Heart right ventricle (tissue), 16 donors: ENCODE results near the gene KCNMA1. TPM values are rescaled to one million over a fixed set of nuclear protein-coding genes. Genes with fewer than 3 reads are reported as not detected.

Source experiments
- ATAC-seq, 8 donors: fragments of 200-7000 bp; cut with Tn5 transposase; one replicate each; pipeline ENCODE4 v1.9.1; 2020; ENCODE audit warnings: mild to moderate bottlenecking in 8 of 8, moderate library complexity in 8 of 8, moderate number of reproducible peaks in 1 of 8
- DNase-seq, 2 donors: peaks; one replicate each; pipeline ENCODE4 v3.0.0-alpha.2; 2020
- H3K27ac ChIP-seq, 10 donors: fragments of 200-600 bp; sonication (generic) in 2 of 10; one replicate each; pipeline versions ENCODE4 v1.5.0 to v1.8.0; 2020 to 2022; ENCODE audit warnings: mild to moderate bottlenecking in 3 of 10
- H3K27me3 ChIP-seq, 7 donors: fragments of 200-600 bp; one replicate each; pipeline ENCODE4 v1.8.0; 2021 to 2022; ENCODE audit warnings: mild to moderate bottlenecking in 2 of 7
- H3K36me3 ChIP-seq, 9 donors: fragments of 200-600 bp; sonication (generic) in 1 of 9; one replicate each; pipeline versions ENCODE4 v1.5.0 to v1.8.0; 2020 to 2022; ENCODE audit warnings: mild to moderate bottlenecking in 2 of 9
- H3K4me1 ChIP-seq, 9 donors: fragments of 200-600 bp; sonication (generic) in 1 of 9; one replicate each; pipeline versions ENCODE4 v1.5.0 to v1.8.0; 2020 to 2022; ENCODE audit warnings: mild to moderate bottlenecking in 4 of 9
- H3K4me3 ChIP-seq, 10 donors: fragments of 200-600 bp; sonication (generic) in 2 of 10; one replicate each; pipeline versions ENCODE4 v1.5.0 to v1.8.0; 2020 to 2022; ENCODE audit warnings: mild to moderate bottlenecking in 7 of 10, moderate library complexity in 2 of 10
- H3K9me3 ChIP-seq, 11 donors: fragments of 200-600 bp in 10 of 11; sonication (generic) in 2 of 11; one replicate each; pipeline versions ENCODE4 v1.5.0 to v1.8.0; 2013 to 2022; ENCODE audit warnings: mild to moderate bottlenecking in 2 of 11, control low read depth in 1 of 11, moderate library complexity in 1 of 11
- WGBS, 2 donors: extraction: QIAGEN DNeasy Blood & Tissue Kit; methylation state at CpG; one replicate each; pipeline ENCODE4 v1.1.7; 2013; ENCODE audit warnings: inconsistent platforms in 1 of 2; 5-methylcytosine and 5-hydroxymethylcytosine counted together
- intact Hi-C, 10 donors: fragments of 100-400 bp; cut with DNase I; formaldehyde crosslinking; loops; one replicate each; pipeline versions ENCODE4 v1.11.1 to v1.14.2; 2022
- polyA plus RNA-seq, 2 donors: library from polyadenylated mRNA; stranded (reverse); fragments of 200-250 nt; gene quantifications; one replicate each; pipeline ENCODE4 v1.2.3, GENCODE V29; 2013
- total RNA-seq, 10 donors: library from RNA; stranded (reverse); fragmentation: NEBNext Ultra II Directional in 3 of 10; extraction: Animal tissue kit (Norgen Biotek cat#: 25700) in 3 of 10; gene quantifications; one replicate each; pipeline versions ENCODE4 v1.2.1 to v1.2.4, GENCODE V29; 2021 to 2023
- TF ChIP-seq, protein P1 (sequence below), 9 donors: fragments of 200-600 bp; sonication (generic) in 2 of 9; IDR thresholded peaks; one replicate each; pipeline versions ENCODE4 v1.5.0 to v1.8.0; 2021 to 2022; ENCODE audit warnings: antibody characterized with exemption in 9 of 9, mild to moderate bottlenecking in 5 of 9, moderate library complexity in 1 of 9
- donor health status: Arrhythmogenic right ventricular cardiomyopathy.
- donor health status: ischemic (EF 13 %, LVEDD 7.1; RV severe dilation, severe dysfunction).
- donor health status: healthy with polysubstance abuse.
- donor health status: DM: no; HTN: yes; CAD: no.
- donor health status: DM: no; HTN: no; CAD: no.
- donor health status: ischemic (EF 25% LVEDD 6.9; RV normal size, moderate dysfunction).
- donor health status: ischemic (EF 25% LVEDD 5.7; RV mildly dilated, moderate dysfunction).
- donor health status: healthy.
- donor health status: DM: yes; HTN: yes; CAD: no.
- donor health status: Ischemic cardiomyopathy.
- donor health status: ischemic (EF 35%, LVEDD 5.7; RV mildly dilated, moderate dysfunction).
- donor health status: nonischemic (EF 11% LVEDD 7.7; RV severe dilation, severe dysfunction).
- donor health status: DM: yes; HTN: yes; CAD: no.
- donor health status: PGD.
- donor health status: ischemic (EF 29% LVEDD 5.4; RV normal size, mild dysfunction).
- donor health status: nonischemic (EF 23%, LVEDD 6.1; RV moderate dilation, normal function).

Gene KCNMA1
- total and polyA plus RNA-seq, 12 donors: 0.59 to 5.3 (median 1.6) TPM

- H3K36me3 ChIP-seq: no peaks in the 10 kb centered on the region
- DNase-seq: no peak
- no peaks in the 10 kb centered on the region for H3K4me1 ChIP-seq
- no peak overlapping the region for H3K27ac ChIP-seq
- intact Hi-C loops: no loop called here
- no peaks in the 10 kb centered on the region for H3K27me3 ChIP-seq
- TF ChIP-seq, protein P1, sequence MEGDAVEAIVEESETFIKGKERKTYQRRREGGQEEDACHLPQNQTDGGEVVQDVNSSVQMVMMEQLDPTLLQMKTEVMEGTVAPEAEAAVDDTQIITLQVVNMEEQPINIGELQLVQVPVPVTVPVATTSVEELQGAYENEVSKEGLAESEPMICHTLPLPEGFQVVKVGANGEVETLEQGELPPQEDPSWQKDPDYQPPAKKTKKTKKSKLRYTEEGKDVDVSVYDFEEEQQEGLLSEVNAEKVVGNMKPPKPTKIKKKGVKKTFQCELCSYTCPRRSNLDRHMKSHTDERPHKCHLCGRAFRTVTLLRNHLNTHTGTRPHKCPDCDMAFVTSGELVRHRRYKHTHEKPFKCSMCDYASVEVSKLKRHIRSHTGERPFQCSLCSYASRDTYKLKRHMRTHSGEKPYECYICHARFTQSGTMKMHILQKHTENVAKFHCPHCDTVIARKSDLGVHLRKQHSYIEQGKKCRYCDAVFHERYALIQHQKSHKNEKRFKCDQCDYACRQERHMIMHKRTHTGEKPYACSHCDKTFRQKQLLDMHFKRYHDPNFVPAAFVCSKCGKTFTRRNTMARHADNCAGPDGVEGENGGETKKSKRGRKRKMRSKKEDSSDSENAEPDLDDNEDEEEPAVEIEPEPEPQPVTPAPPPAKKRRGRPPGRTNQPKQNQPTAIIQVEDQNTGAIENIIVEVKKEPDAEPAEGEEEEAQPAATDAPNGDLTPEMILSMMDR (IDR thresholded peaks at IDR 0.05): no peak
- no peaks in the 10 kb centered on the region for H3K9me3 ChIP-seq
- no peak overlapping the region for H3K4me3 ChIP-seq
- no peak for ATAC-seq
- 89 to 92% methylated on average over 8 of the region's 8 CpGs for WGBS, 2 donors
Observed at GRCh38 chr10:76910184-76910962, 727.2 kb downstream of the KCNMA1 start.

DNA sequence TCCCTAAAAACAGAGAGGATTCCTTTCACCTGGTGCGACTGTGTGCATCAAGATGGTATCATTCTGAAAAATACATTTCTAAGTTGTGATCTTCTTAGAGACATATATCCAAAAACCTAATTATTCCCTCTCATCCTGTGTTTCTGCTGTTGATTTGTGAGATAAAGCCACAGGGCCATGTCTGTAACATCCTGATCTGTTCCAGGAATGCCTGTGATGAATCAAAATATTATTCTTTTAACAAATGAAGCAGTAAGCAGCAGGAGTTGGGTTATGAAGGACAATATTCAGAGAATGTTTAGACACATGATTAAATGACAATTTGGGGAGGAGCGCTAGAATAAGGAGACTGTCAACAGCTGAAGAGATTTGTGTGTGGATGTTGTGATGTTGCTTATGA lies 731.4 kb downstream of the KCNMA1 start:
- intact Hi-C loops: loop anchor here in 3 of 10 donors (10.0 kb wide), 2 partner anchors 131 to 351 kb away; no protein-coding TSS in a partner anchor
- WGBS, 2 donors: 91 to 94% methylated on average over 2 of the region's 2 CpGs
- TF ChIP-seq, protein P1 (IDR thresholded peaks at IDR 0.05): no peak
- no peaks in the 10 kb centered on the region for H3K9me3 ChIP-seq
- H3K36me3 ChIP-seq: no peaks in the 10 kb centered on the region
- no peaks in the 10 kb centered on the region for H3K27me3 ChIP-seq
- H3K4me1 ChIP-seq: peaks cover 0 to 3% (median 0%) of the 10 kb centered on the region in 9 donors
- H3K4me3 ChIP-seq: no peak overlapping the region
- H3K27ac ChIP-seq: no peak overlapping the region
- no peak for DNase-seq
- no peak for ATAC-seq

GRCh38 chr10:76905251-76905650 lies 732.4 kb downstream of the KCNMA1 start:
- Histone ChIP-seq H3K27ac (no peak overlapping the region), H3K9me3 (no peaks in the 10 kb centered on the region), H3K4me1 (peaks cover 0 to 3% (median 0%) of the 10 kb centered on the region in 9 donors), H3K4me3 (no peak overlapping the region), H3K27me3 (no peaks in the 10 kb centered on the region), H3K36me3 (no peaks in the 10 kb centered on the region)
- TF ChIP-seq, protein P1 (IDR thresholded peaks at IDR 0.05): no peak
- ATAC-seq (peak in 2 of 8 donors; percentile 53 to 68), DNase-seq (no peak)
- WGBS, 2 donors: 54 to 64% methylated on average over 5 of the region's 5 CpGs
- intact Hi-C loops: loop anchor here in 3 of 10 donors (10.0 kb wide), 2 partner anchors 130 to 350 kb away; no protein-coding TSS in a partner anchor

DNA sequence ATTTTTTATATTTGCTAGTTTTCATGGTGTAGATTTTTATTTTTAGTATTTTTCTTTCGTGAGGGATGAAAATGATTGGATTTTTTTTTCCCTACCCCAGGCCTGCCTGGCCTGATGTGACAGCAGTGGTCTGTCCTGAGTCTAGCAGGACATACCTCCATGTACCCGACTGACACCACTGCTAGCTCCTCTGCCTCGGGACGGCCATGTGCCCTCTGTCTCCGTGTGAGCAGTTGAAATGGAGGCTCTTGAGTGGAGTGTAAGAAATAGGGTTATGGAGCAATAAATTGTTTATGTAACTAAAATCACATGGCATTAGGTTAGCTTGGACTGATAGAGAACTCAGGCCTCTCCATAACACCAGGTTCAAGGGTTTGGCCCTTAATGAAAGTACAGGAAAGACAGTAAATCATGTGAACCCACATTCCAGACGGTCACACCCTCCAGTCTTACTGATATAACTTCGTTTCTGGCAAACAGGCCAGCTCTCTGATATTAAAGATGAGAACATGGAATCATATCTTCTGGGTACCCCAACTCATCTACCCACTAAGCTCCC lies 734.1 kb downstream of the KCNMA1 start:
- Histone ChIP-seq H3K36me3 (no peaks in the 10 kb centered on the region), H3K4me3 (no peak overlapping the region), H3K27ac (no peak overlapping the region), H3K27me3 (no peaks in the 10 kb centered on the region), H3K9me3 (no peaks in the 10 kb centered on the region), H3K4me1 (peaks cover 0 to 3% (median 0%) of the 10 kb centered on the region in 9 donors)
- DNase-seq: no peak
- intact Hi-C loops: loop anchor here in 3 of 10 donors (10.0 kb wide), 2 partner anchors 129 to 349 kb away; no protein-coding TSS in a partner anchor
- TF ChIP-seq, protein P1 (IDR thresholded peaks at IDR 0.05): no peak
- ATAC-seq: peak in 1 of 8 donors; percentile 57
- 62 to 66% methylated on average over 7 of the region's 7 CpGs for WGBS, 2 donors
